ENCODE data around the gene NTN3.

Gene NTN3

GRCh38 chr16:2520784-2521531 is 49.9 kb downstream of the NTN3 start:
- H3K27ac ChIP-seq: peak overlapping the region; percentile 58
- no peak for TF ChIP-seq ZFX (IDR thresholded peaks at IDR 0.05)
- no peak for TF ChIP-seq CTCF (conservative IDR thresholded peaks at IDR 0.05)

All from C4-2B (cell line).